Choroid plexus epithelial cell (primary cell): Measurements from ENCODE around the gene WNT1.
A peak's percentile ranks its signal among the peaks of the same experiment; 100 is the strongest.

Experiments
- DNase-seq: peaks from one replicate; pipeline ENCODE4 v3.0.0-alpha.2; 2010; ENCODE audit warnings: low read depth
- H3K4me3 ChIP-seq: 2 replicates; pipeline ENCODE4 v1.5.1; 2011; ENCODE audit warnings: low read depth, mild to moderate bottlenecking, control low read depth, low read length, moderate library complexity
- CTCF ChIP-seq: conservative IDR thresholded peaks from 2 replicates; pipeline ENCODE4 v1.5.1; 2011; ENCODE audit warnings: low read depth, mild to moderate bottlenecking, control low read depth, inconsistent platforms, low read length, moderate library complexity

The WNT1 gene

GRCh38 chr12:48952691-48953090 lies 25.4 kb upstream of the WNT1 start:
- no peak for DNase-seq
- TF ChIP-seq CTCF: no peak
- no peak overlapping the region for H3K4me3 ChIP-seq

- no peak for TF ChIP-seq CTCF
- no peak for DNase-seq
- H3K4me3 ChIP-seq: no peak overlapping the region
These were observed 24.1 kb upstream of the WNT1 start for GRCh38 chr12:48954061-48954460.

- H3K4me3 ChIP-seq: no peak overlapping the region
- no peak for TF ChIP-seq CTCF
- DNase-seq: no peak
These were observed 23.2 kb upstream of the WNT1 start for GRCh38 chr12:48954841-48955501.

GRCh38 chr12:48956279-48957140 lies 21.6 kb upstream of the WNT1 start:
- peak; percentile 98 for DNase-seq
- peak; percentile 26 for TF ChIP-seq CTCF
- peak overlapping the region; percentile 99 for H3K4me3 ChIP-seq

GRCh38 chr12:48957141-48958048 lies 20.7 kb upstream of the WNT1 start, which contains the start of gene ARF3:
Gene ARF3 (minus strand): TSS chr12:48957487. CDS start chr12:48941095, 16,392 bp downstream.
- TF ChIP-seq CTCF: no peak
- H3K4me3 ChIP-seq: peak within 1 kb of the TSS; percentile 99
- DNase-seq: peak; percentile 93

GRCh38 chr12:48958049-48958388 lies 20.1 kb upstream of the WNT1 start:
- TF ChIP-seq CTCF: no peak
- no peak overlapping the region for H3K4me3 ChIP-seq
- no peak for DNase-seq
